ENCODE measurements around the gene FMN1.
"Not testable (repeated sequence)": the region's sequence is repeated elsewhere in the genome, so short reads cannot be mapped to it uniquely, and the experiment has no call there.

The FMN1 gene

GRCh38 chr15:32991619-32992111 lies 202.8 kb downstream of the FMN1 start:
- DNase-seq (ENCODE audit: low read depth in 2 of 3, low spot score in 2 of 3), result no peak

GRCh38 chr15:32990071-32990470 lies 204.4 kb downstream of the FMN1 start:
- no peak for DNase-seq (ENCODE audit: low read depth in 2 of 3, low spot score in 2 of 3)

- DNase-seq (ENCODE audit: low read depth in 2 of 3, low spot score in 2 of 3), result no peak
Measured at GRCh38 chr15:32987067-32987466, 207.4 kb downstream of the FMN1 start.

GRCh38 chr15:32986147-32986546 lies 208.4 kb downstream of the FMN1 start:
- DNase-seq (ENCODE audit: low read depth in 2 of 3, low spot score in 2 of 3), result no peak

- DNase-seq (ENCODE audit: low read depth in 2 of 3, low spot score in 2 of 3), result no peak
Measured at GRCh38 chr15:32983679-32984078, 210.8 kb downstream of the FMN1 start.

GRCh38 chr15:32982001-32982400 lies 212.5 kb downstream of the FMN1 start:
- no peak for DNase-seq (ENCODE audit: low read depth in 2 of 3, low spot score in 2 of 3)

- DNase-seq (ENCODE audit: low read depth in 2 of 3, low spot score in 2 of 3), result no peak
Measured at GRCh38 chr15:32981536-32981935, 213.0 kb downstream of the FMN1 start.

- no peak for DNase-seq (ENCODE audit: low read depth in 2 of 3, low spot score in 2 of 3)
Measured at GRCh38 chr15:32979710-32980109, 214.8 kb downstream of the FMN1 start.

GRCh38 chr15:32977506-32977905 lies 217.0 kb downstream of the FMN1 start:
- DNase-seq (ENCODE audit: low read depth in 2 of 3, low spot score in 2 of 3), result no peak

- no peak for DNase-seq (ENCODE audit: low read depth in 2 of 3, low spot score in 2 of 3)
Measured at GRCh38 chr15:32974691-32975090, 219.8 kb downstream of the FMN1 start.

GRCh38 chr15:32972686-32973085 lies 221.8 kb downstream of the FMN1 start:
- no peak for DNase-seq (ENCODE audit: low read depth in 2 of 3, low spot score in 2 of 3)

GRCh38 chr15:32970847-32971246 lies 223.7 kb downstream of the FMN1 start:
- no peak for DNase-seq (ENCODE audit: low read depth in 2 of 3, low spot score in 2 of 3)

GRCh38 chr15:32967521-32967920 lies 227.0 kb downstream of the FMN1 start:
- DNase-seq (ENCODE audit: low read depth in 2 of 3, low spot score in 2 of 3), result no peak

GRCh38 chr15:32966512-32966911 lies 228.0 kb downstream of the FMN1 start:
- no peak for DNase-seq (ENCODE audit: low read depth in 2 of 3, low spot score in 2 of 3)

- no peak for DNase-seq (ENCODE audit: low read depth in 2 of 3, low spot score in 2 of 3)
Measured at GRCh38 chr15:32965897-32966296, 228.6 kb downstream of the FMN1 start.

GRCh38 chr15:32959077-32959476 lies 235.4 kb downstream of the FMN1 start:
- DNase-seq (ENCODE audit: low read depth in 2 of 3, low spot score in 2 of 3), result no peak

- no peak for DNase-seq (ENCODE audit: low read depth in 2 of 3, low spot score in 2 of 3)
Measured at GRCh38 chr15:32957219-32957618, 237.3 kb downstream of the FMN1 start.

- no peak for DNase-seq (ENCODE audit: low read depth in 2 of 3, low spot score in 2 of 3)
Measured at GRCh38 chr15:32956711-32957110, 237.8 kb downstream of the FMN1 start.

- DNase-seq (ENCODE audit: low read depth in 2 of 3, low spot score in 2 of 3), result no peak
Measured at GRCh38 chr15:32956006-32956405, 238.5 kb downstream of the FMN1 start.

GRCh38 chr15:32953533-32953910 lies 241.0 kb downstream of the FMN1 start:
- no peak for DNase-seq (ENCODE audit: low read depth in 2 of 3, low spot score in 2 of 3)

- DNase-seq (ENCODE audit: low read depth in 2 of 3, low spot score in 2 of 3), result no peak
Measured at GRCh38 chr15:32952901-32953532, 241.5 kb downstream of the FMN1 start.

- DNase-seq (ENCODE audit: low read depth in 2 of 3, low spot score in 2 of 3), result no peak
Measured at GRCh38 chr15:32951736-32952464, 242.6 kb downstream of the FMN1 start.

- not testable (repeated sequence) for DNase-seq (ENCODE audit: low read depth in 2 of 3, low spot score in 2 of 3)
Measured at GRCh38 chr15:32950051-32950450, 244.5 kb downstream of the FMN1 start.

Measured in activated CD8-positive, alpha-beta memory T cell treated with anti-CD3 and anti-CD28 coated beads for 48 hours (primary cell).